Subcutaneous abdominal adipose tissue (tissue), 5 donors: ENCODE results near the gene RBBP6.
"Not testable (repeated sequence)": the region's sequence is repeated elsewhere in the genome, so short reads cannot be mapped to it uniquely, and the experiment has no call there.

Experiments used
- H3K27ac ChIP-seq: one replicate; pipeline ENCODE4 v1.7.0; 2013; ENCODE audit warnings: low read depth, mild to moderate bottlenecking, inconsistent platforms, low read length, moderate library complexity
- H3K27me3 ChIP-seq, 5 donors: one replicate each; pipeline ENCODE4 v1.7.0; 2013; ENCODE audit warnings: low read length in 5 of 5, inconsistent platforms in 1 of 5; ENCODE audit not compliant: control insufficient read depth in 5 of 5, insufficient read depth in 4 of 5
- H3K36me3 ChIP-seq, 5 donors: one replicate each; pipeline ENCODE4 v1.7.0; 2013; ENCODE audit warnings: low read length in 5 of 5; ENCODE audit not compliant: control insufficient read depth in 5 of 5, insufficient read depth in 5 of 5
- H3K4me1 ChIP-seq, 5 donors: one replicate each; pipeline ENCODE4 v1.7.0; 2013; ENCODE audit warnings: low read length in 5 of 5, mild to moderate bottlenecking in 3 of 5, moderate library complexity in 1 of 5; ENCODE audit not compliant: control insufficient read depth in 5 of 5, insufficient read depth in 5 of 5
- H3K4me3 ChIP-seq, 5 donors: one replicate each; pipeline ENCODE4 v1.7.0; 2013; ENCODE audit warnings: low read length in 5 of 5, low read depth in 1 of 5
- H3K9ac ChIP-seq, 5 donors: one replicate each; pipeline ENCODE4 v1.7.0; 2013; ENCODE audit warnings: low read length in 5 of 5, mild to moderate bottlenecking in 4 of 5, moderate library complexity in 3 of 5
- H3K9me3 ChIP-seq, 5 donors: one replicate each; pipeline ENCODE4 v1.7.0; 2013; ENCODE audit warnings: low read length in 5 of 5; ENCODE audit not compliant: control insufficient read depth in 5 of 5
- donor health status: healthy.
- donor health status: healthy.
- donor health status: healthy.
- donor health status: healthy.
- donor health status: healthy.

RBBP6 gene

GRCh38 chr16:24553983-24554382 is 14.6 kb downstream of the RBBP6 start:
- Histone ChIP-seq H3K36me3 (peaks cover 19 to 65% (median 38%) of the 10 kb centered on the region in 5 donors), H3K4me1 (no peaks in the 10 kb centered on the region), H3K9ac (no peak overlapping the region), H3K9me3 (no peaks in the 10 kb centered on the region), H3K4me3 (no peak overlapping the region), H3K27me3 (no peaks in the 10 kb centered on the region), H3K27ac (no peak overlapping the region)

- no peaks in the 10 kb centered on the region for H3K9me3 ChIP-seq
- no peaks in the 10 kb centered on the region for H3K4me1 ChIP-seq
- H3K27me3 ChIP-seq = no peaks in the 10 kb centered on the region
- no peak overlapping the region for H3K27ac ChIP-seq
- H3K36me3 ChIP-seq = peaks cover 25 to 61% (median 44%) of the 10 kb centered on the region in 5 donors
- H3K4me3 ChIP-seq = no peak overlapping the region
- no peak overlapping the region for H3K9ac ChIP-seq
Measured at GRCh38 chr16:24555346-24555872, 16.0 kb downstream of the RBBP6 start.

GRCh38 chr16:24562811-24563210 is 23.4 kb downstream of the RBBP6 start:
- Histone ChIP-seq H3K27me3 (no peaks in the 10 kb centered on the region), H3K9ac (no peak overlapping the region), H3K27ac (no peak overlapping the region), H3K4me3 (no peak overlapping the region), H3K9me3 (no peaks in the 10 kb centered on the region), H3K36me3 (peaks cover 68 to 96% (median 78%) of the 10 kb centered on the region in 5 donors), H3K4me1 (no peaks in the 10 kb centered on the region)

GRCh38 chr16:24568392-24568791 is 29.0 kb downstream of the RBBP6 start:
- no peaks in the 10 kb centered on the region for H3K27me3 ChIP-seq

GRCh38 chr16:24571096-24571495 is 31.7 kb downstream of the RBBP6 start:
- peaks cover 53 to 60% (median 57%) of the 10 kb centered on the region in 5 donors for H3K36me3 ChIP-seq
- peak overlapping the region; percentile 1 for H3K27ac ChIP-seq
- no peak overlapping the region for H3K9ac ChIP-seq
- no peaks in the 10 kb centered on the region for H3K27me3 ChIP-seq
- no peaks in the 10 kb centered on the region for H3K9me3 ChIP-seq
- no peaks in the 10 kb centered on the region for H3K4me1 ChIP-seq
- no peak overlapping the region for H3K4me3 ChIP-seq

More at GRCh38 chr16:24568392-24568791, 29.0 kb downstream of the RBBP6 start:
- H3K27ac ChIP-seq = no peak overlapping the region
- no peak overlapping the region for H3K9ac ChIP-seq
- H3K36me3 ChIP-seq = peaks cover 75 to 85% (median 78%) of the 10 kb centered on the region in 5 donors
- H3K4me3 ChIP-seq = no peak overlapping the region
- no peaks in the 10 kb centered on the region for H3K9me3 ChIP-seq
- H3K4me1 ChIP-seq = no peaks in the 10 kb centered on the region

GRCh38 chr16:24572069-24572468 is 32.7 kb downstream of the RBBP6 start:
- H3K27me3 ChIP-seq = no peaks in the 10 kb centered on the region
- H3K27ac ChIP-seq = peak overlapping the region; percentile 1
- H3K4me3 ChIP-seq = no peak overlapping the region
- peak overlapping the region in 1 of 5 donors; percentile 13 for H3K9ac ChIP-seq
- peaks cover 43 to 50% (median 47%) of the 10 kb centered on the region in 5 donors for H3K36me3 ChIP-seq
- H3K4me1 ChIP-seq = no peaks in the 10 kb centered on the region
- H3K9me3 ChIP-seq = no peaks in the 10 kb centered on the region

GRCh38 chr16:24573141-24573540 is 33.8 kb downstream of the RBBP6 start:
- H3K27ac ChIP-seq = no peak overlapping the region
- H3K4me1 ChIP-seq = no peaks in the 10 kb centered on the region
- no peaks in the 10 kb centered on the region for H3K27me3 ChIP-seq
- peaks cover 33 to 40% (median 37%) of the 10 kb centered on the region in 5 donors for H3K36me3 ChIP-seq
- no peak overlapping the region for H3K4me3 ChIP-seq
- H3K9me3 ChIP-seq = no peaks in the 10 kb centered on the region
- no peak overlapping the region for H3K9ac ChIP-seq

GRCh38 chr16:24574515-24575485 is 35.4 kb downstream of the RBBP6 start:
- not testable (repeated sequence) for H3K4me3 ChIP-seq, H3K9me3 ChIP-seq, H3K27me3 ChIP-seq, H3K4me1 ChIP-seq, H3K27ac ChIP-seq, H3K9ac ChIP-seq
- H3K36me3 ChIP-seq = peaks cover 16 to 24% (median 21%) of the 10 kb centered on the region in 5 donors

GRCh38 chr16:24575791-24576190 is 36.4 kb downstream of the RBBP6 start:
- not testable (repeated sequence) for H3K9me3 ChIP-seq, H3K27ac ChIP-seq, H3K27me3 ChIP-seq, H3K4me1 ChIP-seq, H3K9ac ChIP-seq, H3K4me3 ChIP-seq
- peaks cover 12 to 14% (median 13%) of the 10 kb centered on the region in 5 donors for H3K36me3 ChIP-seq

GRCh38 chr16:24577167-24577566 is 37.8 kb downstream of the RBBP6 start:
- Histone ChIP-seq H3K9ac (no peak overlapping the region), H3K4me3 (no peak overlapping the region), H3K27ac (no peak overlapping the region), H3K27me3 (no peaks in the 10 kb centered on the region), H3K36me3 (peaks cover 0 to 3% (median 0%) of the 10 kb centered on the region in 5 donors), H3K9me3 (no peaks in the 10 kb centered on the region), H3K4me1 (no peaks in the 10 kb centered on the region)
